IMR-90 (cell line): ENCODE measurements around the gene CAPSL. TPM values are rescaled to one million over a fixed set of nuclear protein-coding genes. Genes with fewer than 3 reads are reported as not detected.

Experiments used
- ATAC-seq: fragments of 200-7000 bp; cut with Tn5 transposase; 2 replicates; pipeline ENCODE4 v1.9.1; 2020; ENCODE audit warnings: low read depth, mild to moderate bottlenecking, moderate library complexity
- BruUV-seq: library from RNA; stranded (reverse); fragments of 400-500 nt; replicated peaks from 2 replicates; lab custom pipeline; 2021; lab: Mats Ljungman, UMichigan
- CTCF ChIA-PET: fragments of 300-600 bp; formaldehyde crosslinking; extraction: SDS; loops from one replicate; lab custom pipeline; 2021; ENCODE audit warnings: antibody characterized with exemption; lab: Yijun Ruan, JAX
- POLR2A ChIA-PET: fragments of 300-600 bp; sonication (Branson Sonifier 250); formaldehyde crosslinking; loops from one replicate; lab custom pipeline; 2022; ENCODE audit warnings: antibody characterized with exemption; ENCODE audit not compliant: unreplicated experiment; lab: Charles Lee
- DNase-seq: peaks from one replicate; pipeline ENCODE4 v3.0.0; 2013
- H2AFZ ChIP-seq: replicated peaks from 2 replicates; pipeline ENCODE3; 2013; ENCODE audit warnings: low read length, mild to moderate bottlenecking; ENCODE audit not compliant: poor library complexity
- H2AK5ac ChIP-seq: 2 replicates; pipeline ENCODE4 v1.6.1; 2013; ENCODE audit warnings: low read depth, low read length, inconsistent platforms
- H2AK9ac ChIP-seq: replicated peaks from 2 replicates; pipeline ENCODE3; 2013; ENCODE audit warnings: mild to moderate bottlenecking, low read depth, low read length, moderate library complexity; ENCODE audit not compliant: poor library complexity
- H2BK120ac ChIP-seq: 2 replicates; pipeline ENCODE4 v1.6.1; 2013; ENCODE audit warnings: low read depth, low read length, inconsistent platforms
- H2BK15ac ChIP-seq: 3 replicates; pipeline ENCODE4 v1.6.1; 2013; ENCODE audit warnings: low read depth, low read length, inconsistent platforms
- H2BK20ac ChIP-seq: 2 replicates; pipeline ENCODE4 v1.6.1; 2013; ENCODE audit warnings: low read depth, mild to moderate bottlenecking, inconsistent platforms, low read length, moderate library complexity
- H2BK5ac ChIP-seq: 2 replicates; pipeline ENCODE4 v1.6.1; 2013; ENCODE audit warnings: mild to moderate bottlenecking, low read depth, low read length, inconsistent platforms; ENCODE audit not compliant: poor library complexity, severe bottlenecking
- H3K14ac ChIP-seq: replicated peaks from 2 replicates; pipeline ENCODE4 v1.6.1; 2013; ENCODE audit warnings: low read depth, low read length, inconsistent platforms
- H3K18ac ChIP-seq: 2 replicates; pipeline ENCODE4 v1.6.1; 2013; ENCODE audit warnings: low read depth, low read length, control low read depth
- H3K23ac ChIP-seq: 2 replicates; pipeline ENCODE4 v1.6.1; 2013; ENCODE audit warnings: low read depth, low read length, inconsistent platforms
- H3K27ac ChIP-seq: 2 replicates; pipeline ENCODE4 v1.5.1; 2013; ENCODE audit warnings: mild to moderate bottlenecking, control low read depth, low read length; ENCODE audit not compliant: insufficient read depth
- H3K27me3 ChIP-seq: 2 replicates; pipeline ENCODE4 v1.6.1; 2013; ENCODE audit warnings: low read length; ENCODE audit not compliant: control insufficient read depth, insufficient read depth
- H3K36me3 ChIP-seq: 2 replicates; pipeline ENCODE4 v1.6.1; 2013; ENCODE audit warnings: low read length, mixed read lengths; ENCODE audit not compliant: control insufficient read depth, insufficient read depth
- H3K4ac ChIP-seq: 2 replicates; pipeline ENCODE4 v1.6.1; 2013; ENCODE audit warnings: low read depth, low read length, inconsistent platforms
- H3K4me1 ChIP-seq: 2 replicates; pipeline ENCODE4 v1.6.1; 2013; ENCODE audit warnings: low read length, mixed read lengths; ENCODE audit not compliant: control insufficient read depth, insufficient read depth
- H3K4me2 ChIP-seq: 2 replicates; pipeline ENCODE4 v1.6.1; 2013; ENCODE audit warnings: low read depth, mild to moderate bottlenecking, control low read depth, low read length, moderate library complexity
- H3K4me3 ChIP-seq: 2 replicates; pipeline ENCODE4 v1.5.1; 2013; ENCODE audit warnings: low read depth, mild to moderate bottlenecking, control low read depth, low read length, moderate library complexity; ENCODE audit not compliant: insufficient read depth
- H3K56ac ChIP-seq: 2 replicates; pipeline ENCODE4 v1.6.1; 2013; ENCODE audit warnings: low read length, inconsistent platforms; ENCODE audit not compliant: insufficient read depth; ENCODE audit errors: extremely low read depth
- H3K79me1 ChIP-seq, 2 experiments: 2 replicates each; pipeline ENCODE4 v1.6.1; 2013; ENCODE audit warnings: low read length in 2 of 2, inconsistent platforms in 1 of 2, low read depth in 1 of 2
- H3K9ac ChIP-seq: 2 replicates; pipeline ENCODE4 v1.6.1; 2013; ENCODE audit warnings: low read depth, low read length, control low read depth
- H3K9me1 ChIP-seq: 2 replicates; pipeline ENCODE4 v1.6.1; 2013; ENCODE audit warnings: low read length, inconsistent platforms; ENCODE audit not compliant: insufficient read depth
- H3K9me3 ChIP-seq: 2 replicates; pipeline ENCODE4 v1.6.1; 2013; ENCODE audit warnings: low read length; ENCODE audit not compliant: control insufficient read depth, insufficient read depth
- H4K20me1 ChIP-seq: 2 replicates; pipeline ENCODE4 v1.6.1; 2013; ENCODE audit warnings: low read length, inconsistent platforms; ENCODE audit not compliant: insufficient read depth
- H4K5ac ChIP-seq: 2 replicates; pipeline ENCODE4 v1.6.1; 2013; ENCODE audit warnings: mild to moderate bottlenecking, low read depth, low read length, control low read depth
- H4K8ac ChIP-seq, 2 experiments: 2 replicates each; pipeline ENCODE4 v1.6.1; 2013; ENCODE audit warnings: low read depth in 2 of 2, low read length in 2 of 2, control low read depth in 1 of 2, inconsistent platforms in 1 of 2
- H4K91ac ChIP-seq: 2 replicates; pipeline ENCODE4 v1.6.1; 2013; ENCODE audit warnings: low read depth, low read length, inconsistent platforms; ENCODE audit not compliant: insufficient read depth
- MAFK ChIP-seq: IDR thresholded peaks from 2 replicates; pipeline ENCODE4 v1.6.1; 2012; ENCODE audit warnings: low read depth, low read length, improper control_type of control experiment
- MXI1 ChIP-seq: IDR thresholded peaks from 2 replicates; pipeline ENCODE4 v1.6.1; 2012; ENCODE audit warnings: low read depth, mild to moderate bottlenecking, low read length, moderate library complexity, borderline replicate concordance
- RAD21 ChIP-seq: IDR thresholded peaks from 2 replicates; pipeline ENCODE4 v1.6.1; 2012; ENCODE audit warnings: low read length, improper control_type of control experiment
- WGBS, 2 experiments: methylation state at CpG; one replicate each; pipeline versions ENCODE4 v1.1.5 to v1.1.7; 2013; ENCODE audit warnings: missing lambda C conversion rate in 2 of 2; ENCODE audit not compliant: insufficient read length in 1 of 2; ENCODE audit errors: extremely low coverage in 2 of 2; 5-methylcytosine and 5-hydroxymethylcytosine counted together
- dilution Hi-C: fragments of 300-500 bp; cut with HindIII; formaldehyde crosslinking; loops from one replicate; pipeline ENCODE4 v1.14.3; 2018; ENCODE audit warnings: low sequenced_read_pairs; ENCODE audit not compliant: unreplicated experiment
- in situ Hi-C: fragments of 300-500 bp; cut with MboI; formaldehyde crosslinking; loops from 3 replicates; pipeline ENCODE4 v1.14.3; 2019; ENCODE audit warnings: low sequenced_read_pairs, inconsistent platforms, mixed read lengths
- intact Hi-C: fragments of 100-400 bp; cut with micrococcal nuclease; formaldehyde crosslinking; loops from 2 replicates; pipeline ENCODE4 v1.10.0; 2022
- polyA plus RNA-seq, 3 experiments: library from polyadenylated mRNA; depleted of rRNA; stranded (reverse); fragments of >200 nt; gene quantifications; 2 replicates each; pipeline ENCODE4 v1.2.3, GENCODE V29; 2012; ENCODE audit warnings: low replicate concordance in 1 of 3
- total RNA-seq: library from RNA; depleted of rRNA; stranded (reverse); fragments of >200 nt; gene quantifications from 2 replicates; pipeline ENCODE4 v1.2.3, GENCODE V29; 2012

CAPSL gene
- total and polyA plus RNA-seq, 2 of the 4 experiments (the other 2 are of a cell fraction): 0.09 TPM; not detected in 1

DNA sequence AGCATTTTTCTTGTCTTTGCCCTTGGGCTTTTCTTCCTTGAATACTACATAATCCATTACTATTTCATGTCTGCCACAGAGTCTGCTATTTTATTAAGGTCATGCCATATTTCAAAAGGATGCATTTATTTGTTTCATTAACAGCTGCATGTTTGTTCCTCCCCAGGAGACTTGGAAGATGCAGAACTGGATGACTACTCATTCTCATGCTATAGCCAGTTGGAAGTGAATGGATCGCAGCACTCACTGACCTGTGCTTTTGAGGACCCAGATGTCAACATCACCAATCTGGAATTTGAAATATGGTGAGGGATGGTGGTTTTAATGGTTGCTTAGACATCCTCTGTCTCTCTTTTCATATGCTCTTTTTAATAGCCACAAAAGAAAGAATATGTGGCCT is 77.7 kb downstream of the CAPSL start:
- dilution Hi-C loops (no loop called here), in situ Hi-C loops (no loop called here), intact Hi-C loops (no loop called here)
- Histone ChIP-seq H3K9me3 (no peaks in the 10 kb centered on the region), H3K36me3 (peaks cover 11% of the 10 kb centered on the region), H4K20me1 (no peaks in the 10 kb centered on the region), H3K4ac (peak overlapping the region; percentile 38; the same call in 1 of the 2 replicates), H3K56ac (no peak overlapping the region), H4K8ac (peak overlapping the region; percentile 41 to 42; a peak in 2 of 4 replicates), H3K14ac (peak overlapping the region; percentile 11; the same call in 1 of the 2 replicates), H2BK20ac (peak overlapping the region; percentile 69), H2BK15ac (peak overlapping the region; percentile 72; the same call in 2 of the 3 replicates), H3K27me3 (no peaks in the 10 kb centered on the region), H3K9me1 (peaks cover 6% of the 10 kb centered on the region; the same call in 1 of the 2 replicates), H2AK5ac (peak overlapping the region; percentile 79; the same call in 1 of the 2 replicates), H4K91ac (peak overlapping the region; percentile 70), H3K9ac (no peak overlapping the region), H2AK9ac (no peak overlapping the region), H3K4me3 (no peak overlapping the region), H3K27ac (peak overlapping the region; percentile 66), H4K5ac (peak overlapping the region; percentile 89; the same call in 1 of the 2 replicates), H3K18ac (peak overlapping the region; percentile 73; the same call in 1 of the 2 replicates), H2AFZ (no peak overlapping the region), H3K4me2 (peak overlapping the region; percentile 18; the same call in 1 of the 2 replicates), H3K79me1 (peaks cover 11 to 30% of the 10 kb centered on the region in 2 experiments), H2BK5ac (peak overlapping the region; percentile 87), H3K23ac (no peak overlapping the region; the same call in 1 of the 2 replicates), H3K4me1 (peaks cover 14% of the 10 kb centered on the region), H2BK120ac (peak overlapping the region; percentile 64)
- ATAC-seq: no peak
- CTCF ChIA-PET: no interaction called here
- no TSS peak for BruUV-seq
- DNase-seq: peak; percentile 16
- no peak for TF ChIP-seq RAD21
- no peak for TF ChIP-seq MAFK
- no peak for TF ChIP-seq MXI1
- WGBS, 2 experiments: no CpG with 5 or more reads among the region's 1 CpG
- POLR2A ChIA-PET: no interaction called here
